ENCODE results near the gene ZHX3.

DNA sequence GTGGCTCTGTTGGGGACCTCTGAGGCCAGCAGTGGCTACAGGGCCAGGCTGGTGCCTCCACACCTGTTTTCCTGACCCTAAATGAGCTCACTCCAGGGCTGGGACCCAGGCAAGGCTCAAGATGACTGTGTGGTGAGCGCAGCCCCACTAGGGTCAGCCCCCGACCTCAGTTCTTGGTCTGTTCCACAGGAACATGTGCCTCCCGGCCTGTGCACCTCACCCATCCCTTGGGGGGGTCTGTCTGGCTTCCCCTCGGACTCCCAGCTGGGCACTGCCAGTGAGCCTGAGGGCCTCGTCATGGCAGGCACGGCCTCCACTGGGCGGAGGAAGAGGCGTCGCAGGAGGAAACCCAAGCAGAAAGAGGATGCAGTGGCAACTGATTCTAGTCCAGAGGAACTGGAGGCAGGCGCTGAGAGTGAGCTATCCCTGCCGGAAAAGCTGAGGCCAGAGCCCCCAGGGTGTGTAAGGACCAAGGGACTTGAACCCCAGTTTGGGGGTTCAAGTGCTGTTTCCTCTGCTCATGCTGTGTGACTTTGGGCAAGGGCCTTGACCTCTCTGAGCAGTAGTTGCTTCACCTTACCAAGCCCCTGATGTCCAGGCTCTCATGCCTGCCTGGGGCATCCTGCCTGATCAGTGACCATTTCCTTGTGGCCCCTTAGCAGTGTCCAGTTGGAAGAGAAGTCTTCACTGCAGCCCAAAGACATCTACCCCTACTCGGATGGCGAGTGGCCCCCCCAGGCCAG is 31.1 kb upstream of the ZHX3 start:
- TF ChIP-seq EP300 (IDR thresholded peaks at IDR 0.05) (no peak), CTCF (IDR thresholded peaks at IDR 0.05) (no peak)
